Erythroblast (primary cell): ENCODE measurements around the gene KRTAP9-6.
"Not testable (repeated sequence)": the region's sequence is repeated elsewhere in the genome, so short reads cannot be mapped to it uniquely, and the experiment has no call there.

ENCODE experiments used
- GATA1 ChIP-seq: IDR thresholded peaks from 2 replicates; pipeline ENCODE4 v1.6.1; 2011; ENCODE audit warnings: low read depth, mild to moderate bottlenecking, control low read depth, low read length, moderate library complexity
- POLR2A ChIP-seq: IDR thresholded peaks from 2 replicates; pipeline ENCODE4 v1.6.1; 2011; ENCODE audit warnings: mild to moderate bottlenecking, low read length

DNA sequence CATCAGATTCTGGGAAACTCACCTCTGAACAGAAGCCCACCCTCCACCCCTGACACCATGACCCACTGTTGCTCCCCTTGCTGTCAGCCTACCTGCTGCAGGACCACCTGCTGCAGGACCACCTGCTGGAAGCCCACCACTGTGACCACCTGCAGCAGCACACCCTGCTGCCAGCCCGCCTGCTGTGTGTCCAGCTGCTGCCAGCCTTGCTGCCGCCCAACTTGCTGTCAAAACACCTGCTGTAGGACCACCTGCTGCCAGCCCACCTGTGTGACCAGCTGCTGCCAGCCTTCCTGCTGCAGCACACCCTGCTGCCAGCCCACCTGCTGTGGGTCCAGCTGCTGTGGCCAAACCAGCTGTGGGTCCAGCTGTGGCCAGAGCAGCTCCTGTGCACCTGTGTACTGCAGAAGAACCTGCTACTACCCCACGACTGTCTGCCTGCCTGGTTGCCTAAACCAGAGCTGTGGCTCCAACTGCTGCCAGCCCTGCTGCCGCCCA lies 38.5 kb upstream of the KRTAP9-6 start, which contains the start of gene KRTAP9-2:
- not testable (repeated sequence) for TF ChIP-seq POLR2A, GATA1
